Measurements from ENCODE around the gene GPRC5C. TPM values are rescaled to one million over a fixed set of nuclear protein-coding genes. Genes with fewer than 3 reads are reported as not detected.

The GPRC5C gene
- total and polyA plus RNA-seq, 2 donors (not counting 3 experiments of a cell fraction or from before 2014, with no cell fraction given): not detected

- Histone ChIP-seq H4K20me1 (replicated peaks; ENCODE audit: control insufficient read depth, extremely low read depth, insufficient read depth, low read length) (no peaks in the 10 kb centered on the region), H2AFZ (ENCODE audit: low read depth, low read length) (no peak overlapping the region), H3K9me1 (replicated peaks; ENCODE audit: control insufficient read depth, extremely low read depth, insufficient read depth, low read length) (no peaks in the 10 kb centered on the region), H3K4me2 (ENCODE audit: insufficient read depth, low read length) (no peak overlapping the region), H3K4me1 (ENCODE audit: control insufficient read depth, extremely low read depth, insufficient read depth, low read length) (no peaks in the 10 kb centered on the region), H3K27ac (ENCODE audit: insufficient read depth, low read depth, low read length) (no peak overlapping the region), H3K4me3 (replicated peaks in 1 of 3; ENCODE audit: insufficient read depth in 1 of 3, low read depth in 1 of 3, low read length in 3 of 3) (no peak overlapping the region), H3K27me3 (ENCODE audit: control insufficient read depth in 2 of 2, insufficient read depth in 2 of 2, low read length in 2 of 2) (no peaks in the 10 kb centered on the region), H3K36me3 (ENCODE audit: control insufficient read depth in 2 of 2, extremely low read depth in 1 of 2, insufficient read depth in 2 of 2, low read length in 2 of 2) (no peaks in the 10 kb centered on the region), H3K9me3 (replicated peaks; ENCODE audit: control insufficient read depth, insufficient read depth, low read length) (no peaks in the 10 kb centered on the region), H3K79me2 (ENCODE audit: control insufficient read depth, insufficient read depth, low read length) (no peaks in the 10 kb centered on the region), H3K9ac (replicated peaks; ENCODE audit: extremely low read depth, insufficient read depth, low read length) (no peak overlapping the region)
- CTCF ChIA-PET: no interaction called here
- no TSS peak for BruUV-seq (replicated peaks)
- dilution Hi-C loops (cut with MboI; ENCODE audit: extremely low pct_ligation_motif_present, low sequenced_read_pairs) (no loop called here), intact Hi-C loops (cut with micrococcal nuclease) (no loop called here)
- TF ChIP-seq EZH2 (IDR thresholded peaks at IDR 0.05; ENCODE audit: borderline replicate concordance, low read depth, low read length, severe bottlenecking) (no peak), GATA2 (IDR thresholded peaks at IDR 0.05; ENCODE audit: insufficient read depth, insufficient read length, low read depth, low read length) (no peak), MAX (IDR thresholded peaks at IDR 0.05; ENCODE audit: insufficient read depth, insufficient read length) (no peak), CTCF (IDR thresholded peaks at IDR 0.05; ENCODE audit: extremely low read depth in 1 of 2, insufficient read depth in 1 of 2, low read depth in 1 of 2, low read length in 2 of 2) (no peak), JUN (IDR thresholded peaks at IDR 0.05; ENCODE audit: borderline replicate concordance, insufficient read depth, insufficient read length, low read depth) (no peak), MYC (IDR thresholded peaks at IDR 0.05; ENCODE audit: low read depth, low read length) (no peak), POLR2A (IDR thresholded peaks at IDR 0.05; ENCODE audit: low read depth, low read length) (no peak), FOS (IDR thresholded peaks at IDR 0.05; ENCODE audit: borderline replicate concordance, insufficient read depth, low read length) (no peak), POLR2AphosphoS5 (IDR thresholded peaks at IDR 0.05; ENCODE audit: insufficient read depth, low read depth, low read length) (no peak)
- DNase-seq (ENCODE audit: low read depth, low spot score) (no peak), FAIRE-seq (no peak)
- POLR2A ChIA-PET: no interaction called here
These were observed 42.3 kb downstream of the GPRC5C start for GRCh38 chr17:74474043-74474792.
